ENCODE measurements around the gene CCSER2. TPM values are rescaled to one million over a fixed set of nuclear protein-coding genes. Genes with fewer than 3 reads are reported as not detected.
"Not testable (repeated sequence)": the region's sequence is repeated elsewhere in the genome, so short reads cannot be mapped to it uniquely, and the experiment has no call there.

The CCSER2 gene
- total RNA-seq, 1 experiment from 2014 or later, result 56.6 TPM

- intact Hi-C loops (cut with micrococcal nuclease; ENCODE audit: unreplicated experiment), result no loop called here
- POLR2A ChIA-PET (ENCODE audit: unreplicated experiment), result no interaction called here
- TF ChIP-seq CTCF (conservative IDR thresholded peaks at IDR 0.05), result no peak
- no peak for TF ChIP-seq EZH2 (IDR thresholded peaks at IDR 0.05; ENCODE audit: low read depth)
Observed at GRCh38 chr10:84317174-84317573, 11.2 kb upstream of the CCSER2 start.

GRCh38 chr10:84321902-84322301 lies 6.5 kb upstream of the CCSER2 start:
- DNase-seq, result no peak
- Histone ChIP-seq H3K4me3 (no peak overlapping the region), H3K9me3 (ENCODE audit: insufficient read depth, low read depth) (no peaks in the 10 kb centered on the region), H3K4me2 (no peak overlapping the region), H3K36me3 (ENCODE audit: low read depth) (no peaks in the 10 kb centered on the region), H3K27ac (no peak overlapping the region), H3K4me1 (replicated peaks; ENCODE audit: insufficient read depth) (no peaks in the 10 kb centered on the region), H2AFZ (no peak overlapping the region), H4K20me1 (ENCODE audit: insufficient read depth) (no peaks in the 10 kb centered on the region), H3K9me2 (ENCODE audit: insufficient read depth) (no peaks in the 10 kb centered on the region), H3K27me3 (ENCODE audit: insufficient read depth, low read depth) (no peaks in the 10 kb centered on the region), H3K79me2 (ENCODE audit: low read depth) (no peaks in the 10 kb centered on the region), H3F3A (ENCODE audit: insufficient read depth, low read depth) (no peaks in the 10 kb centered on the region)
- no peak for TF ChIP-seq CTCF (conservative IDR thresholded peaks at IDR 0.05)
- no peak for TF ChIP-seq EZH2 (IDR thresholded peaks at IDR 0.05; ENCODE audit: low read depth)
- no TSS peak for BruUV-seq (replicated peaks)
- ChIA-PET POLR2A (ENCODE audit: unreplicated experiment) (no interaction called here), CTCF (no interaction called here)
- intact Hi-C loops (cut with micrococcal nuclease; ENCODE audit: unreplicated experiment), result no loop called here

More at GRCh38 chr10:84317174-84317573, 11.2 kb upstream of the CCSER2 start:
- no peaks in the 10 kb centered on the region for H3K27me3 ChIP-seq (ENCODE audit: insufficient read depth, low read depth)
- no peaks in the 10 kb centered on the region for H3K36me3 ChIP-seq (ENCODE audit: low read depth)
- H4K20me1 ChIP-seq (ENCODE audit: insufficient read depth), result no peaks in the 10 kb centered on the region
- H3K27ac ChIP-seq, result no peak overlapping the region
- DNase-seq, result no peak
- H3K9me2 ChIP-seq (ENCODE audit: insufficient read depth), result no peaks in the 10 kb centered on the region; the same call in 1 of the 2 replicates
- H3F3A ChIP-seq (ENCODE audit: insufficient read depth, low read depth), result no peaks in the 10 kb centered on the region
- no peaks in the 10 kb centered on the region for H3K4me1 ChIP-seq (replicated peaks; ENCODE audit: insufficient read depth)
- CTCF ChIA-PET, result no interaction called here
- no TSS peak for BruUV-seq (replicated peaks)
- no peak overlapping the region for H2AFZ ChIP-seq
- no peak overlapping the region for H3K4me2 ChIP-seq
- H3K79me2 ChIP-seq (ENCODE audit: low read depth), result no peaks in the 10 kb centered on the region
- no peaks in the 10 kb centered on the region for H3K9me3 ChIP-seq (ENCODE audit: insufficient read depth, low read depth)
- H3K4me3 ChIP-seq, result no peak overlapping the region

DNA sequence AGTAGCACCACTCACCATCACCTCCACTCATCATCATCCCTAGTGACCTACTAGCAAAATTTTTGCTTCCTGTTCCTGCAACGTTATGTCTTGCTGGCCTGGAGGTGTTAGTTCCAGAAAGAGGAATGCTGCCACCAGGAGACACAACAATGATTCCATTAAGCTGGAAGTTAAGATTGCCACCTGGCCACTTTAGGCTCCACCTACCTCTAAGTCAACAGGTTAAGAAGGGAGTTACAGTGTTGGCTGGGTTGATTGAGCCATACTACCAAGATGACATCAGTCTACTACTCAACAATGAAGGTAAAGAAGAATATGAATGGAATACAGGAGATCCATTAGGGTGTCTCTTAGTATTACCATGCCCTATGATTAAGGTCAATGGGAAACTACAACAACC lies 4.8 kb upstream of the CCSER2 start:
- POLR2A ChIA-PET (ENCODE audit: unreplicated experiment); H3K4me3 ChIP-seq; CTCF ChIA-PET; H2AFZ ChIP-seq; intact Hi-C loops (cut with micrococcal nuclease; ENCODE audit: unreplicated experiment); DNase-seq; H3F3A ChIP-seq (ENCODE audit: insufficient read depth, low read depth); H3K27me3 ChIP-seq (ENCODE audit: insufficient read depth, low read depth); H3K36me3 ChIP-seq (ENCODE audit: low read depth); BruUV-seq (replicated peaks); H3K79me2 ChIP-seq (ENCODE audit: low read depth); H3K27ac ChIP-seq; H3K9me3 ChIP-seq (ENCODE audit: insufficient read depth, low read depth); H3K4me2 ChIP-seq; H4K20me1 ChIP-seq (ENCODE audit: insufficient read depth); H3K9me2 ChIP-seq (ENCODE audit: insufficient read depth); H3K4me1 ChIP-seq (replicated peaks; ENCODE audit: insufficient read depth): not testable (repeated sequence)

DNA sequence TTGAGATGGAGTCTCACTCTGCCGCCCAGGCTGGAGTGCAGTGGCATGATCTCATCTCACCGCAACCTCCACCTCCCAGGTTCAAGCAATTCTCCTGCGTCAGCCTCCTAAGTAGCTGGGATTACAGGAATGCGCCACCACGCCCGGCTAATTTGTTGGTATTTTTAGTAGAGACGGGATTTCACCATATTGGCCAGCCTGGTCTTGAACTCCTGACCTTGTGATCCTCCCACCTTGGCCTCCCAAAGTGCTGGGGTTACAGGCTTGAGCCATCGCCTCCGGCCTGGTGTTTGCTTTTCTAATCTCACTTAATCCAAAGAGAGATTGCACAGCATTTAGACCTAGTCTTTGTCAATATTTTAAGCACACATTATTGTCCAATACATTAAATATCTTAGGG lies 1.4 kb upstream of the CCSER2 start:
- CTCF ChIA-PET, result interaction anchor here (0.6 kb wide), 1 partner anchor 24 kb away, joined by 6 read pairs; no protein-coding TSS in a partner anchor
- BruUV-seq (replicated peaks); H2AFZ ChIP-seq; H3K9me2 ChIP-seq (ENCODE audit: insufficient read depth); H4K20me1 ChIP-seq (ENCODE audit: insufficient read depth); H3K27ac ChIP-seq; H3K4me2 ChIP-seq; H3F3A ChIP-seq (ENCODE audit: insufficient read depth, low read depth); H3K9me3 ChIP-seq (ENCODE audit: insufficient read depth, low read depth); H3K27me3 ChIP-seq (ENCODE audit: insufficient read depth, low read depth); H3K36me3 ChIP-seq (ENCODE audit: low read depth); H3K4me3 ChIP-seq; DNase-seq: not testable (repeated sequence)
- peaks cover 30% of the 10 kb centered on the region for H3K79me2 ChIP-seq (ENCODE audit: low read depth)
- intact Hi-C loops (cut with micrococcal nuclease; ENCODE audit: unreplicated experiment), result loop anchor here (5.0 kb wide), 1 partner anchor 165 kb away; no protein-coding TSS in a partner anchor
- POLR2A ChIA-PET (ENCODE audit: unreplicated experiment), result interaction anchor here (0.6 kb wide), 1 partner anchor 133 kb away, joined by 6 read pairs; no protein-coding TSS in a partner anchor
- H3K4me1 ChIP-seq (replicated peaks; ENCODE audit: insufficient read depth), result peaks cover 15% of the 10 kb centered on the region
